HG03045 (cell line): ENCODE measurements around the gene FLT4.

Experiments used
- ATAC-seq: cut with Tn5 transposase; IDR thresholded peaks from one replicate; pipeline ENCODE4 v1.9.1; 2021; ENCODE audit warnings: mild to moderate bottlenecking, moderate library complexity; ENCODE audit not compliant: unreplicated experiment

Gene FLT4

GRCh38 chr5:180628211-180628610 lies 21.2 kb downstream of the FLT4 start:
- ATAC-seq = no peak

DNA sequence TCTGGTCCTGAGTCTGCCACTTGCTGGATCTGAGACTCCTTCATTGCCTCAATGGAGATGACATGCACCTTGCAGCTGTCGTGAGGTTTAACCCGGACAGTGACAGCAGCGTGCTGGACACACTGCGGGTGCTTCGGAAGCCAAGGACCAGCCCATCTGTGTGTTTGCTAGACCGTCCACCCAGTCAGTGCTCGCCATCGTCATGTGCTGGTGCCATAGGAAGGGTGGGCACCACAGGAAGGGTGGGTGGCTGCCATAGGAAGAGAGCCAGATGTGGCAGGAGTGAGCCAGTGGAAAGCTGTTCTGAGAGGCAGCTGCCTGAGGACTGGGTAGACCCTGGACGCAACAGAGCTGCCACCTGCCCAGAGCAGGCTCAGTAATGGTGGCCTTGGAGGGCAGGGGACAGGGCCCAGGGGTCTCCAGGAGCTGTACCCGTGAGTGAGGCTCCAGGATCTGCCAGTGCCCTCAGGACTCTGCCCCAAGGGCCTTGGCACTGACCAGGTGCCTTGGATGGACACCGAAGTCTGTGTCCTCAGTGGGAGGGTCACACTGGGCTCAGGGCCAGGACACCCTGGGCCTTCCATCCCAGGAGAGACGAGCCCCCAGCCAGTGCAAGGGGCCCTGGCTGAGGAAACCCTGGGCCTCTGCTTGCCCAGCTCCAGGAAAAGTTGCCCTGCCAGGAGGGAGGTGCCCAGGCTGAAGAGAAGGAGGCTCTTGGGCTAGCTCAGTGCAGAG lies 21.8 kb downstream of the FLT4 start:
- ATAC-seq = no peak

DNA sequence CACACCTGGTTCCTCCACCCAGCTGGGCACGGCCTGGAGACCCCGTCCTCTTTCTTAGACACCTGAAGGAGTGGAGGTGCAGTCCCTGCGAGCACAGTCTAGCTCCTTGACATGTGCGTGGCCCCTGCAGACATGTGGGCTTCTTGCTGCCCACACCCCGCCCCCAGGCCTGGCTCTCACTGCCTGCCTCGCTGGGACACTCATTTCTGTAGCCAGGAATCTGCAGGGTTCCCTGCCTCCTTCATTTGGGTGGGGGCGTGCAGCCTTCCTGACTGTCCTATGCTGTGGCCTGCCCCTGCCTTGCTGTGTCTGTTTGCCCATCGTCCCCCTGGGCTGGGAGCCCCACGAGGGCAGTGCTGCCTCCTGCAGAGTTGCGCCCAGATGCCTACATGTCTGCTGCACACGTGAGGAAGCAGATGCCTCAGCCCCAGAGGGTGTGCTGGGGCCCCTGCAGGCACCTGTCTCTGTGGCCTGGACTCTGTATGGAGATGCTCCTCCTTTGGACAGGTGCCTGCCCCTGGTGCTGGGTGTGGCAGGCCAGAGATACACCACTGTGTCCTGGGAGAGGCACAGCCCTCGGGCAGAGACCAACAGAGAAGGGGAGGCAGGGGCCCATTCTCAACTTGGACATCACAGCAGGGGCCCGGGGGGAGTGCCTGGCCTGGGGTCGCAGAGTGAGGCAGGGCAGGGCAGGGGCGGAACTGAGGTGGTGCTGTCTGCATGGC lies 22.6 kb downstream of the FLT4 start:
- no peak for ATAC-seq

DNA sequence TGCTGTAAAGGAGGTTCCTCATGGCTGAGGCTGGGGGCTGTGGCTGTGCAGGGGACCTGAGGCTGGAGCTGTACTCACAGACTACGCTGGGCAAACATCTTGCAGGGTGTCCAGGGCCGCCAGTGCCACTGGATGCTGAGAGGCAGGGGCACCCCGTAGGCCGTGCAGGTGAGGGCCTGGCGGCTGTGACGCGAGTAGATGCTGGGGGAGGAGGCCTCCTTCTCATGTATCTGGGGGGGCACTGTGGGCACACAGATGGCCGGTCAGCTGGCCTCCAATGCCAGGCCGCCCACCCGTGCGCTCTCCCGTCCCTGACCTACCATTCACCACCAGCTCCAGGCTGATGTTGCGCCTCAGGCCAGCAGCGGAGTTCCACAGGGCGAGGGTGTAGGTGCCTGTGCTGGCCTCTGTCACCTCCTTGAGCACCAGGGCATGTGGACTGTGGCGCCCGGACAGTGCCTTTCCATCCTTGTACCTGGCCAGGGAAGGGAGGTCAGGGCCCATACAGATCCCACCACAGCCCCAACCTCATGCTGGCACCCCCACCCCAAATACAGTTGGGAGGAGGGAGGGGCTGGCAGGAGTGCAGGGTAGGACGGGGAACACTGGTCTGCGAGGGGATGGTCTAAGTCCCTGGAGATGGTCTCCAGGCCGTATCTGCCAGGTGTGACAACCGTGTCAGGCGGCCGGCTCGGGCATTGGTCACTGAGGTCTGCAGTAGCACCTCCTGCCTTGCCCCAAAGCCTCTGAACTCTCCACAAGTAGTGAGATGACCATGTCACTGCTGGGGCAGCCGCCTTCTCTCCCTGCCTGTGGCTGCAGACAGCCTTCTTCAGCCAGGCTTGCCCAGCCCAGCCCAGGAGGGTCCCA lies 23.4 kb downstream of the FLT4 start:
- ATAC-seq = no peak

DNA sequence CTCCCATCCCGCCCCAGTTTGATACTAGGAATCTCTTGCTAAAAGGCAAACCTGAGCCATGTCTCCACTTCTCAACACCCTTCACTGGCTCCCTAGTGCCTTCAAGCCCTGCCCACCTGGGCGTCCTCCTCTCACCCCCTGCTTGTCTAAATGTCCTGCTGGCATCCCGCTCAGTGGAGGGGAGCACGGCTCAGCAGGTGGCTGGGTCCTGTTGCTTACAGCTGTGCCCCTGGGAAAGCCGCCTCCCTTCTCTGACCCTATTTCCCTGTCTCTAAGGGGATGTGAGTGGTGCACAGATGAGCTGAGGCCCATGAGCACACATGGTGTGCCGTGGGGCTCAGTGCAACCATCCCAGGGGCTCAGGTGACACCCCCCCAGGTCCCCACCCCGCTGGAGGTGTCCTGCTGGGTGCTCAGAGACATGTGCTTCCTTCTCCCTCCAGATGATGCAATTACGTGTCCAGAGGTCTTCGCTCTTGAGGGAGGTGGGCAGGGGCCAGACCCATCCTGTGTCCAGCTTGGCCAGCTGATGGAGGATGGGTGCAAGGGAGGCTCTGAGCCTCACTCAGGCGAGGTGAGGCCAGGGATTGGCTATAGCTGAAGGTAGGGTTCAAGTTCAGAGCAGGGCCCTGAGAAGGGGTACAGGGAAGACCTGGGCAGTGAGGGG lies 24.1 kb downstream of the FLT4 start:
- ATAC-seq = no peak

DNA sequence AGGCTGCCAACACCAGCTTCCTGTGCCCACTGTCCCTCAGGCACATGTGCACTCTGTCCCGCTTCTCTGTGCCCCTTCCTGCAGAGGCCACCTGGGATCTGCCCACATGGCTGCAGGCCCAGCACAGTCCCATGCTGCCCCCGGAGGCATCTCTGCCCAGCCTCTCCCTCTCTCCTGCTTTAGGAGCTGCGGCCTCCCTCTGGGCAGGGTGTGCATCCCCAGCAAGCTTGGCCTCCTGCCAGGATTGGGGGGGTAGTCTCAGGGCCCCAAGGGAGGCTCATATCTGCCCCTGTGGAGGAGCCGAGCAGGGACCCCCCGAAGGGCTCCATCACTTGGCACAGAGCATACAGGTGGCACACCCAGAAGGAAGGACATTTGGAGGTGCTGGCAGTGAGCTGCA lies 24.8 kb downstream of the FLT4 start:
- ATAC-seq = no peak

DNA sequence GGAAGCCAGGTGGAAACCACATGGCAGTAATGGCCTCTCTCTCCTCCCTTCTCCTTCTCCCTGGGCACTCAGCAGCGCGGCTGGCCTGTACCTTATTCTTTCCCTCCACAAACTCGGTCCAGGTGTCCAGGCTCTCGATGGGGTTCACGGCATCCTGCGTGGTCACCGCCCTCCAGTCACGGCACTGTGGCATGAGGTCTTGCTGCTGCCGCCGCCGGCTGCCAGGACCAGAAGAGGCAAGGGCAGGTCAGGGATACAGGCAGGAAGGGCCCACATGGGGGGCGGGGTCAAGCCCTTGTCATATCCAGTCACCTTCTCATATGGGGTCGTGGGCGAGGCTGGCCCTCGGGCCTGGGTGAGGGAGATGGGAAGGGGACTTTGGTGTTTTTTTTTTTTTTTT lies 25.6 kb downstream of the FLT4 start:
- ATAC-seq = no peak

- ATAC-seq = no peak
Measured at GRCh38 chr5:180623411-180623834, 26.0 kb downstream of the FLT4 start.

DNA sequence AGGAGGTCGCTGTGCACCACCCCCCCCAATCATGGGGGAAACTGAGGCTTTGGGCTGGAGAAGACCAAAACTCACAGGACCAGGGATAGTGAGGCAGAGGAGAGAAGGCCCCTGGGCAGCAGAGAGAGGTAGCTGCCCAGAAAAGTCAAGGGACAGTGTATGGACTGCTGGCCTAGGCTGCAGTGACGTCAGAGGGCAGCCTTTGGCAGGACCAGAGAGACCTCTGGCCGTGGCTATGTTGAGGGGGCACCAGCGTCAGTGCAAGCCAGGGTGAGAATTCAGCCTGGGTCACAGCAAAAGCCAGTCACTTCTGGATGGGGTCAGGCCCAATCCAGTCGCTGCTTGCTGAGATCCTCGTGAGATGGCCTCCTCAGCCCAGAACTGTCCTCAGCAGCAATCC lies 26.5 kb downstream of the FLT4 start:
- ATAC-seq = no peak

- ATAC-seq = no peak
Measured at GRCh38 chr5:180621311-180621710, 28.1 kb downstream of the FLT4 start.

DNA sequence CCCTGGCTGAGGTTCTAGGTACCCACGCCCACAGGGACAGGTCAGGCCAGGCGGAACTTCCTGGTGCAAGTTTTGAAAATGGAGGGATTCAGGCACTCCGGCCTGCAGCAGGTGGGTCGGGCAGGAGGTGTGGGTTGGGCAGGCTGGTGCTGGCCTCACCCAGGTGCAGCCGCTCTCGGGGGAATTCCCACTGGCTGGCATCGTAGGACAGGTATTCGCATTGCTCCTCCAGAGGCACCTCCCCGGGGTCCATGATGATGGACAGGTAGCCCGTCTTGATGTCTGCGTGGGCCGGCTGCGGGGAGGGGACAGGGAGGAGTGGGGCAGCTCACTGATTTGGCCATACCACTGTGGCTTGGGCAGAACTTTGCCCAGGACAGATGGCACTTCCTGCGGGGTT lies 29.4 kb downstream of the FLT4 start:
- ATAC-seq = no peak

GRCh38 chr5:180619563-180619915 lies 29.9 kb downstream of the FLT4 start:
- no peak for ATAC-seq

DNA sequence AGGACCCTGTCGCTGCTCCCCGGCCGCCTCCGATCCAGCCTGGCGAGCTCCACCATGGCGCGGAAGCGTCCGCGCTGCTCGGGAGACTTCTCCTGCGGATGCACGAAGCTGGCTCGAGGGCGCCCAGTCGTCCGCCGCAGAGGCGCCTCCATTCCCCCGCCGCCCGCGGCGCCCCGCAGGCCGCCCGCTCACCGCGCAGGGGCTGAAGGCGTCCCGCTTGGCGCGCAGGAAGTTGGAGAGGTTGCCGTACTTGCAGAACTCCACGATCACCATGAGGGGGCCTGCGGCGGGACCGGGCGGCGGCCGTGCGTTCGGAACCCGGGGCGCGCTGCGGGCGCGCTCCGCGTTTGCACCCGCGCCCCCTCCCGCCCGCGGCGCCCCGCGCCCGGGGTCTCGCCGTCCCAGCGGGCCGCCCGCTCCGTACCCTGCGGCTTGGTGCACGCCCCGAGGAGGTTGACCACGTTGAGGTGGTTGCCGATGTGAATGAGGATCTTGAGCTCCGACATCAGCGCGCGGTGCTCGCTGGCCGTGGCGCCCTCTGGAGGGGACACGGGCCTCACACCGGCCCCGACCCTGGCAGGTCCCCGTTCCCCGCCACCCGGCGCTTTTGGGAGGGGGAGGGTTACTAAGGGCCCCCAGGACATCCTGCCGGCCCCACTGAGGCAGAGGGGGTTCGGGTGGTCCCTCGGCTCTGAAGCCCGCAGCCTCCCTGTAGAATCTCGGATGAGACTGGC lies 30.4 kb downstream of the FLT4 start:
- ATAC-seq = no peak

DNA sequence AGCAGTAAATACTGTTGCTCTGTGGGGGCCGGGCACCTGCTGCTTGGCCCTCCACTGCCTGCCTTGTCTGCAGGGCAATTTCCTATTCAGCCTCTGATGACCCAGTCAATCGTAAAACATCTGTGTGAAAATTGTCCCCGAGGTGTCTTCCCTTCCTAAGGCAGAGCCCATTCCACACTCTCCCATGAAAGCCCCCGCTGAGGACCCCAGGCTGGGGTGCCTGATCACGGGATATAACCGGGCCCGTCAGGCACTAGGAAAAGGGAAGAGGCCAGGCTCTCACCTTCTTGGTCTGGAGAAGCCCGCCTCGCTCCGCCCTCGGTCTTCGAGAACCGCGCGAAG lies 30.9 kb downstream of the FLT4 start:
- ATAC-seq = no peak

DNA sequence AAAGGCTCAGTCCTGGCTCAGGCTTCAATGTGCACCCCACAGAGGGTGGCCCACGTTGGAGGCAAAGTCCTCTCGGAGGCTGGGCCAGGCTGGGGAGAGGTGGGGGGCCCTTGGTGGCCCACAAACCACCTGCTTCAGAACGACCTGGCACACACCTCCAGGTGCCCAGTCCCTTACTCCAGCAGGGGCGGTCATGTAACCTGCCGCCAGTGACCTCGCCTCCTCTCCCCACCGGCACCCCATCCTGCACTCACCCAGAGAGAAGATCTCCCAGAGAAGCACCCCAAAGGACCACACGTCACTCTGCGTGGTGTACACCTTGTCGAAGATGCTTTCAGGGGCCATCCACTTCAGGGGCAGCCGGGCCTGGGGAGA lies 35.6 kb downstream of the FLT4 start:
- no peak for ATAC-seq

DNA sequence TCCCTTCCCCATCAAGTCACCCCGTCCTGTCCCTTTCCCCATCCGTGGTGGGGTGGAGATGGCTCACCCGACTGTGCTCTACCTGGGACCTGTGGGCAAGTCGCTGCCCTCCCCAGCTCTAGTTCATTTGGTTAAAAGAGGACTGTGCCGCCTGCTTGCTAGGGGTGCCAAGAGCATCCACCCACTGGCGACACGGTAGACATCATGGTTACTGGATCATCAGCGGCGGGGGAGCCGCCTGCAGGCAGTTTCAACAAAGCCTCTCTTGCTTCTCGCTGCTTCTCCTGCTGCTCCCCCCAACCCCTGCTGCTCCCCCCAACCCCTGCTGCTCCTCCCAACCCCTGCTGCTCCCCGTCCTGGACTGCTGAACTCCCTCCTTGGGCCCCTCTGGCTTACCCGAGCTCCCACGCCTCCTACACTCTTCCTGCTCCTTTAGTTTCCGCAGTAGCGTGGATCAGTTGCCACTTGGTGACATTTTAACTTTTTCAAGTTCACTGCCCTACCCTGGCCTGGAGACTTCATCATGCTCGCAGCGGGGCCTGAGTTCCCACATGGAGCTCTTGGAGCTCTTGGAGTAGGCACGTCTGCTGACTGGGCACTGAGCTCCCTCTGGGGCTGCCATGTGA lies 36.1 kb downstream of the FLT4 start:
- ATAC-seq = no peak

DNA sequence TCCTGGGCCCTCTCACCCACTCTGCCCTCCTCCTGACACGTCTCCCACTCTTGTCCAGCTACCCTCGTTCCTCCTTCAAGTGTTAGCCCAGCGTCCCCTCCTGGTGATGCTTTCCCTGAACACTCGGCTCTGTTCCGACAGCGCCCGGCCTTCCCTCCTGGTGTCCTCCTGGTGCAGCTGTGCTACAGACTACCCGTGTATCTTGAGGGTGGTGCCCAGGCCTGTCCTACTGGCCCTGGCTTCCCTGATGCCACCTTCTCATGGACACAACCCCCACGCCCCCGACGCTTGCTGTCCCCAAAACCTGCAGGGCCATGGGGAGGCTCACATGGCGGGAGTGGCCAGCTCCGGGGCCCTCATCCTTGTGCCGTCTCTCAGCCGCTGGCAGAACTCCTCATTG lies 36.7 kb downstream of the FLT4 start:
- no peak for ATAC-seq

GRCh38 chr5:180611140-180611850 lies 38.1 kb downstream of the FLT4 start:
- no peak for ATAC-seq

- no peak for ATAC-seq
Measured at GRCh38 chr5:180609817-180610550, 39.4 kb downstream of the FLT4 start.
